HG03196 (cell line): Measurements from ENCODE around the gene TNPO3.
"Not testable (repeated sequence)": the region's sequence is repeated elsewhere in the genome, so short reads cannot be mapped to it uniquely, and the experiment has no call there.

ENCODE experiments used
- ATAC-seq: cut with Tn5 transposase; IDR thresholded peaks from one replicate; pipeline ENCODE4 v1.9.1; 2021; ENCODE audit not compliant: unreplicated experiment

TNPO3 gene

DNA sequence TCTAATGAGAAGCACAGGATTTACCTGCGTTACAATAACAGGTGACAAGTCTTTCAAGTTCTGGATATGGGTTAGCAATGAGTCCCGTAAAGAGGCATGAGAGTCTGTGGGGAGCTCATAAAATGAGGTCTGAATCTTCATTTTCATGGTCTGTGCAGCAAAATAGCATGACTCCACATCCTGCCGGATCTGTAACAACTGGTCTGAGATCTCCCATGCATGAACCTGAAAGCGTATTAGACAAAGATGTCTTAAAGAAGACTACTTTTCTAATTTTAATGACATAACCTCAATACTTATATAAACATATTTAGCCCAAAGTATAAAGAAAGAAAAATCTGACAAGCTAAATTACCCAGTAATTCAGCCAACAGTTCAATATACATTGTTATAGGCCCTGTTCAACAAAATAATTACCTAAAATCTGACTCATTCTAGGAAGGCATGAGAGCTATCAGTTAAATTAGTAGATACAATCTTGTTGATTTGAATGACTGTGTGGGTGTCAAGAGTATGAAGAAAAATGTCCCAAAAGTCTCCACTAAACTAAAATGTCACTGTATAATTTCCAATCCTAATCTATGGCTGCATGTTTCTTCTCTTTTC, 36.9 kb downstream of the TNPO3 start:
- peak; percentile 61 for ATAC-seq

- no peak for ATAC-seq
Measured at GRCh38 chr7:129017264-129017663, 37.6 kb downstream of the TNPO3 start.

DNA sequence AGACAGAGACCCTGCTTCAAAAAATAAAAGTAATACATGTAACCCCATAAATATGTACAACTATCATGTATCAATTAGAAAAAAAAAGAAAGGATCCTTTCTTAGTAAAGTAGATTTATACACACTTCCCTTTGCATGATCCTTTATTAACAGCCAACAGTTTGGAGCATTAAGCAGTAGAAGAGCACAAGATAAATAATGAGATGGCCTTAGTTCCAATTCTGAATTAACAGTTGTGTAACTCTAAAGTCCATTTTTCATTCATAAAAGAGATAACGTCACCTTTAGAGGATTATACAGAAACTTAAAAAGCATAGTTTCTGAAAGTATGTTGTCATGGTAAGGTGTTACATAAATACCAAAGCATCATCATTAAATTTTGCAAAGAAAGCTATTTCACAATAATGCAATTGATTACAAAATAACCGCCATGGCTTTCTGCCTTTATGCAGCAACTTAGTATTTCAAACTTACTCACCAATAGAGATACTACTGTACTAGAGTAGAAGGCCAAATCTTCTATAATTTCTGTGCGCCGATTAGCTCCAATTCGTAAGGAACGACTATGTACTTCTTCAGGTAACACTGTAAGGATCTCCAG, 40.3 kb downstream of the TNPO3 start:
- no peak for ATAC-seq

DNA sequence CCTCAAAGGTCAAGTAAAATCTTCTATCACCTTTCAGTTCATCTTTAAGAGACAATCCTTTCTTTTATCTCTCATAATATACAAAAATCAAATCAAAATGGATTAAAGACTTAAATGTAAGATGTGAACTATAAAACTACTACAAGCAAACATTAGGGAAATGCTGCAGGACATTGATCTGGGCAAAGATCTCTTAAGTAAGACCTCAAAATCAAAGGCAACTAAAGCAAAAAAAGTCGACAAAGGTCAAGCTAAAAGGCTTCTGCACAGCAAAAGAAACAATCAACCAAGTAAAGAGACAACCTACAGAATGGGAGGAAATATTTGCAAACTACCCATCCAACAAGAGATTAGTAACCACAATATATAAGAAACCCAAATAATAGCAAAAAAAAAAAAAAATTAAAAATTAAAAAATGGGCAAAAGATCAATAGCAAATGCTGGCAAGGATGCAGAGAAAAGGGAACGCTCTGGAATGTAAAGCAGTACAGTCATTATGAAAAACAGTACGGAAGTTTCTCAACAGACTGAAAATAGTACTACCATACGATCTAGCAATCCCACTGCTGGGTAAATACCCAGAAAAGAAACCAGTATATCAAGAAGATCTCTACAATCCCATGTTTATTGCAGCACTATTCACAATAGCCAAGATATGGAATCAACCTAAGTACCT, 41.7 kb downstream of the TNPO3 start:
- no peak for ATAC-seq

- ATAC-seq: no peak
Measured at GRCh38 chr7:129012641-129013040, 42.3 kb downstream of the TNPO3 start.

DNA sequence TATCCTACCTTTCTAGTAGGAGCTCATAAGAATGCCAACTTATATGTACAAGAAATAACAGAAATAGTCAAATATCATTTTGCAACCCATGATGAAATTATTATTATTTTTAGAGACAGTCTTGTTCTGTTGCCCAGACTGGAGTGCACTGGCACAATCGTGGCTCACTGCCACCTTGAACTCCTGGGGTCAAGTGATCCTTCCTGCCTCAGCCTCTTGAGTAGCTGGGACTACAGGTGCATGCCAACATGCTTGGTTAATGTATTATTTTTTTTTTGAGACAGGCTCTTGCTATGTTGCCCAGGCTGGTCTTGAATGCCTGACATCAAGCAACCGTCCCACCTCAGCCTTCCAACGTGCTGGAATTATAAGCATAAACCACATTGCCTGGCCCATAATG, 44.8 kb downstream of the TNPO3 start:
- ATAC-seq: no peak

DNA sequence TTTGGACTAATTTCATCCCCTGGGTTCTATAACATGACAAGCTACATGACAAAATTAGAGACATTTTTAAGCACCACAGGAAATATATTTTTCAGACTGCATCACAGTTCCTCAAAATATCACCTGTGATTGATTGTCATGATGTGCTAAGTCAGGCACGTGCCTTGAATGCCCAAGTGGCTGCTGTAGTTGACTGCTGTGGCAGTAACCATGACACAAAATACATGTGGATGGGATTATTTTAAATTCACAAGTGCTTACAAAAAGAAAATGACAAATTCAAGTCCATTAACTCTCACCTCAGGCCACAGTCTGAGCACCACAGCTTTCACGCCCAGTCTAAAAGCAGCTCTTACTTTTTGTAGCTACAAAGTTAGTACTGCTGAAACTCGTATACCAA, 45.5 kb downstream of the TNPO3 start:
- ATAC-seq: peak; percentile 45

GRCh38 chr7:129008645-129009414, 46.1 kb downstream of the TNPO3 start:
- no peak for ATAC-seq

GRCh38 chr7:129007572-129007971, 47.3 kb downstream of the TNPO3 start:
- no peak for ATAC-seq

DNA sequence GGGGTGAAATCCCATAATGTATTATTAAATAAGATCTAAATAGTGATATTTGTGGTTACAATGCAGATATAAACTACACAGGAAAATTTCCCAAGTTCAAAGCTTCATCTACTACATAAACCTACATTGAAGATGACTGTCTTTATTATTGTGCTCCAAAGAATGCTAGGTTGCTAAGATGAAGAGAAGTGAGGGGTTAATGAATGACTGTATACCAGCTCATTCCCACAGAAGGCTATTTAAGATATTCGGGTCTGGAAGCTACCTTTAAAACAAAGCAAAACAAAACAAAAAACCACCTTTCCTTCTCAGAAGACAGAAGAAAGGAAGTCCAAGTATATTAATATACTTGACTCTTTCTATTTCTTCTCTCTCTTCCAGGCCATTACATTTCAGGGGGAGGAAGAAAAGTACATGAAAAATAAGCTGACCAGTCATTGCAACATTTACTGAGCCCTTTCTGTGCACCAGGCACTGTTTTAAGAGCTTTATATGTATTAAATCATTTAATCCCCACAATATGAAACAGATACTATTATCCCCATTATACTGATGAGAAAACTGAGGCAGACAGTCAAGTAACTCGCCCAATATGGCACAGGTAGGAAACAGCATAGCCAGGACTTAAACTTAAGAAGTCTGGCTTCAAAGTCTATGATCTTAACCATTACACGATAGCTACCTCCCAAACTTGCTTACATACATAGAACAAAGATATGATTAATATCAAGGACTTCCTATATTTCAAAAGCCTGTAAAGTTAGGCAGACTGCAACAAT, 48.1 kb downstream of the TNPO3 start:
- ATAC-seq: no peak

GRCh38 chr7:129005186-129005585, 49.7 kb downstream of the TNPO3 start:
- no peak for ATAC-seq

DNA sequence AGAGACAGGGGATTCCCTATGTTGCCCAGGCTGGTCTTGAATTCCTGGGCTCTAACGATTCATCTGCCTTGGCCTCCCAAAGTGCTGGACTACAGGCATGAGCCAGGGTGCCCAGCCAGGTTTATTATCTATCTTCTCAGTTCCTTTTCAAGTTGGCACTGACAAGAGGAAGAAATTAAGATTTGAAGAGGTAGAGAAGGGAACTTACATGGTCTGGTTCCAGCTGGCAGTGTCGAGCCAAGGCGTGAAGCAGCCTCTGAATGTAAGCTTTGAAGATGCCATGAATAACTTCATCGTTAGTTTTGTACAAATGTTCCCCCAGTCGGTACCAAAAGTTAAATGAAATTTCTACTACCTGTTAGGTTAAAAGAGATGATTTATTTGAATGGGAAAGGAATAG, 57.7 kb downstream of the TNPO3 start:
- no peak for ATAC-seq

- ATAC-seq: not testable (repeated sequence)
Measured at GRCh38 chr7:128994560-128994959, 60.4 kb downstream of the TNPO3 start.

DNA sequence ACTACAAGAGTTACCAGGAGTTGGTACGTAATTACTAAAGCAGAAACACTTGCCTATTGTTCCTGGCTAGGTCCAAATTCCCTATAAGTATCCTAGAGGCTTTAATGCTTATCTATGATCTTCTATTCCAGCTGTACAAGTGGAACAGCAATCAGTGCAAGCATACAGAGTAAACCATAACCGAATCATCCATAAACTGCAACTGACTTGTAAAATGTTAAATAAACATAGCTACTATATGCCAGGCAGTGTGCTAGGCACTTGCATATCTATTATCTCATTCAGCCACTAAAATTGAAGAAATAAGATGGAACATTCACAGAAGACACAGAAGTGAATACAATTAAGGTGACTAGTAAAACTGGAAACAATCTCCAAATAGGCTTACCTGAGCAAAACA, 61.5 kb downstream of the TNPO3 start:
- ATAC-seq: no peak

DNA sequence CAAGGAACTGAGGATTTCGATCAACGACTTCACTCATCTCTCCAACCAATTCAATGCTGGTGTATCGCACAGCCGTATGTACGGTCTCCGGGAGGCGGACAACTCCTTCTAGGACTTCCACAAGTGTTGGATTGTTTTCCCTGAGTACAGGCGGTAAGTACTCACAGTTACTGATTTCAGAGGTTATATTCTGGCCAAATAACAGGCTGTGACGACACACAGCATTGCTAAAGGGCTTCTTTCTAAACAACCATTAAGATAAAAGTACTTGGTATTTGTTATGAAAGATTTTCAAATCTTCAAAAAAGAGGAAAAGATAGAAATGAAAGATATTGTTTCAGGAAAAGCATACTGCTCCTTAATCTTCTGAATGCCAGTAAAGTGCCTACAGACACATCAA, 65.0 kb downstream of the TNPO3 start:
- ATAC-seq: no peak

DNA sequence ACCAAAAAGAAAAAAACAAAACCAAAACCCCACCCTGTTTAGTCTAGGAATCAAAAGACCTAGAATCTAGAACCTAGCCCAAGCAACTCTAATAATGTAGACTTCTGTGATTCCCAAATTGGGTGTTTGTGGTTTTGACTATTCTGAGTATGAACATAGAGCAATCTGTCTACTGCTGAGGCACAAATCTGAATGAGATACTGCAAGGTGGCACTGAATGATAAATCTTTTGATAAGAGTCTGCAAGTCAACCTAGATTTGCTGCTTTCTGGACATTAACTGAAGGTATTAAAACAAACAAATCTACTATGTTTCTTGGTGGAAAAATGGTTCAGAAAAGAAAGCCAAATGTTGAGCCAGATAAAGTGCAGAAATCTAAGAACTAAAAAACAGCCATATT, 66.5 kb downstream of the TNPO3 start:
- no peak for ATAC-seq

GRCh38 chr7:128986609-128987008, 68.3 kb downstream of the TNPO3 start:
- ATAC-seq: no peak

GRCh38 chr7:128985660-128986059, 69.3 kb downstream of the TNPO3 start:
- ATAC-seq: no peak

- ATAC-seq: no peak
Measured at GRCh38 chr7:128982105-128982504, 72.8 kb downstream of the TNPO3 start.

DNA sequence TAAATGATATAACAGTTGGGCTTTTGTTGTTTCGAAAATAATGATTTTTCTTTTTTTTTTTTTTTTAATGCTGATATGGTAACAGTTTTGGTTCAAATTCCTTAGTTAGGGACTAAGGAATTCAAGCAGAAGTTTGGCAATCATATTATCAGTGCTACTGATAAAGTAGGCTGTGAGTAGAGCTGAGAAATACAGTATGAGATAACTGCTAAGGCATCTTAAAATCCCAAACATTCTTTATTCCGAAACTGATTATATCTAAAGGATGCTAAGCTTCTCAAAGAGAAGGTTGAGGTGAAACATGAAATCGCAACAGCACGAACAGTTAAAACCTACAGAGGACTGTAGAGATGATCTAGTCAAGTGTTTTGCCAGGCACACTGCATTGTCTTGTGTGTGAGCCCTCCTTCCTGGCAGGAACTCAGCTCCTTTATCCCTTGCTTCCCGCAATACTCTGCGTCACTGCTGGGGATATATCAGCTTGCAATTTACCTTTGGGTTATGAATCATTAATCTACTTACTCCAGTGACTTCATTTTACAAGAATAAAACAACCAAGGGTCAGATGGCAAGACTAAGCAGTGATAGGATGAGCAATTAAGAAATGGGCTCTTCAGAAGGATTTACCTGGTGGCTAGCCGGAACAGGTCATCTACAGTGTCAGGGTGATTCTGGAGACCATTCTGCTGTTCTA, 80.5 kb downstream of the TNPO3 start:
- ATAC-seq: no peak
